HL-60 (cell line): ENCODE results near the gene GPS1.

ENCODE experiments used
- DNase-seq, 2 experiments: peaks; one replicate each; pipeline ENCODE4 v3.0.0-alpha.2; 2010 to 2020; ENCODE audit warnings: low read depth in 1 of 2, low spot score in 1 of 2
- H3K27ac ChIP-seq: fragments of 250-450 bp; sonication (Bioruptor Pico); replicated peaks from 2 replicates; pipeline ENCODE4 v1.5.1; 2020; ENCODE audit warnings: mild to moderate bottlenecking, moderate library complexity
- H3K27me3 ChIP-seq: fragments of 250-450 bp; sonication (Bioruptor Pico); 2 replicates; pipeline ENCODE4 v1.5.1; 2021; ENCODE audit warnings: mild to moderate bottlenecking, moderate library complexity; ENCODE audit not compliant: insufficient read depth, poor library complexity, severe bottlenecking
- H3K4me3 ChIP-seq: replicated peaks from 2 replicates; pipeline ENCODE4 v1.5.1; 2011; ENCODE audit warnings: mild to moderate bottlenecking, control low read depth, low read length; ENCODE audit not compliant: insufficient read depth
- CTCF ChIP-seq: IDR thresholded peaks from one replicate; pipeline ENCODE4 v1.5.1; 2011; ENCODE audit warnings: low read length, control low read depth, inconsistent platforms; ENCODE audit not compliant: insufficient read depth
- GABPA ChIP-seq: IDR thresholded peaks from 2 replicates; pipeline ENCODE4 v1.6.1; 2012; ENCODE audit warnings: low read depth
- POLR2AphosphoS5 ChIP-seq: IDR thresholded peaks from 2 replicates; pipeline ENCODE4 v1.6.1; 2012; ENCODE audit warnings: low read depth
- REST ChIP-seq: IDR thresholded peaks from 2 replicates; pipeline ENCODE4 v1.6.1; 2012; ENCODE audit warnings: low read depth; ENCODE audit not compliant: insufficient replicate concordance
- SPI1 ChIP-seq: IDR thresholded peaks from 2 replicates; pipeline ENCODE4 v1.6.1; 2012; ENCODE audit warnings: low read depth, mild to moderate bottlenecking, borderline replicate concordance

The GPS1 gene

GRCh38 chr17:82023447-82024241 is 28.1 kb upstream of the GPS1 start:
- Histone ChIP-seq H3K4me3 (peak overlapping the region; percentile 85), H3K27me3 (no peaks in the 10 kb centered on the region), H3K27ac (peak overlapping the region; percentile 76)
- DNase-seq = peak; percentile 54 to 73
- TF ChIP-seq SPI1 (peak; percentile 22; the same call in 1 of the 2 replicates), CTCF (no peak)

GRCh38 chr17:82024859-82025258 is 26.8 kb upstream of the GPS1 start:
- Histone ChIP-seq H3K27ac (no peak overlapping the region), H3K4me3 (no peak overlapping the region), H3K27me3 (no peaks in the 10 kb centered on the region)
- TF ChIP-seq POLR2AphosphoS5 = no peak
- TF ChIP-seq SPI1 = no peak
- no peak for TF ChIP-seq REST
- TF ChIP-seq CTCF = no peak
- TF ChIP-seq GABPA = no peak
- no peak for DNase-seq

GRCh38 chr17:82025401-82026107 is 26.1 kb upstream of the GPS1 start:
- no peak for TF ChIP-seq POLR2AphosphoS5
- TF ChIP-seq CTCF = no peak
- no peak overlapping the region for H3K27ac ChIP-seq
- DNase-seq = no peak
- no peak overlapping the region for H3K4me3 ChIP-seq
- H3K27me3 ChIP-seq = no peaks in the 10 kb centered on the region

GRCh38 chr17:82028246-82028645 is 23.5 kb upstream of the GPS1 start:
- DNase-seq = no peak
- Histone ChIP-seq H3K27ac (no peak overlapping the region), H3K27me3 (no peaks in the 10 kb centered on the region), H3K4me3 (no peak overlapping the region)
- TF ChIP-seq CTCF (no peak), REST (no peak), GABPA (no peak), SPI1 (no peak), POLR2AphosphoS5 (no peak)
